CD4-positive, alpha-beta T cell treated with Interleukin-12 subunit alpha and Interleukin-12 subunit beta, for 1 hour (primary cell): Measurements from ENCODE around the gene SND1.

ENCODE experiments used
- DNase-seq: peaks from one replicate; pipeline ENCODE4 v3.0.0-alpha.2; 2020

The SND1 gene

DNA sequence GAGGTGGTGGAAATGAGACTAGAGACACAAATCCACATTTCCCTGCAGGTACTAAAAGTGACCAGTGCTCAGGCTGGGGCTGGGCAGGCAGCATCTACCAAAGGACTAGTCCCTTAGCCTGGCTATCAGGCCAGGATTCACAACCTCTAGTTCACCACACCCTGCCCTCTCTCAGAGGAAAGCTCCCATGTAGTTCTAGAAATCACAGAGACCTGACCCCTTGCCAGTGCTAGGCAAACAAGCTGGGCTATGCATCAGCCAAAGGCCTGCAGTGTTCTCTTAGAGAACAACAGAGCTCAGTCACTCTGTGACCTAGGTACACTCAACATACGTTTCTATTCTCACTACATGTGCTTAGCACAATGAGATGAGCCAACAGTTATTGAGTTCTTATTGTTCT lies 405.9 kb downstream of the SND1 start:
- no peak for DNase-seq

DNA sequence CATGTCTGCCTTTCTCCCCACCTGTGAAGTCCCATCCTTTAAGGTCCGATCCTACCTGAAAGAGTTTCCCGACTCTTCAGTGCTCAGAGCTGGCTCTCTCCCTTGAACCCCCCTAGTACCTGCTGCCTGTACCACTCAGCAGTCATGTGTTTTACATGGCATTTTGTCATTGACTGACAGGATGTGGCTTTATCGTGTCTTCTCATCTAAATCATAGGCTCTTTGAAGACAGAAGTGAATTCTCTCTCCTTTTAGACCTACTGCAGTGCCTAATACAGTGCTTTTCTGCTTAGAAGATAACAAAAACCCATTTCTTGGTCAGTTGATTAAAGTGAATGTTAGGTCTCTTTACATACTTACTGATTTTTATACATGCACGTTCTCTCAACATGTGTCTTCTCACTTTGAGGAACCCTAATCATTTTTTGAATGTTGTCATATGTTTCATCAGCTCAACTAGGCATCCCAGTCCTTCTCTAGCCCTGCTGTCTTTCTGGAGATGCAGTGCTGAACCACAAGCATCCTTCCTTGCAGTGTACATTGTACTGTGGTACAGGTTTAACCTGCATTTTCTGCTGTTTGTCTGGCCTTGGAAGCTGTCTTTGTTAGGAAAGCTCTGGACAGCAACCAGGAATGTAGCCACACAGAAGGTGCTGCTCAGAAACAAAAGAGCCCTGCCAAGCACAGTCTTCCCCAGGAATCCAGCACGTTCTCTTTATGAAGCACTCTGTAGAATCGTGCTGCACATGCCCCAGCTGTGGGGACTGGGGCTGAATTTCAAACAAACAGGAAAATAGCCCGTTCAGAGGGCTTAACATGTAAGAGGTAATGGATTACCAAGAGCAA lies 407.4 kb downstream of the SND1 start:
- DNase-seq, result peak; percentile 31

DNA sequence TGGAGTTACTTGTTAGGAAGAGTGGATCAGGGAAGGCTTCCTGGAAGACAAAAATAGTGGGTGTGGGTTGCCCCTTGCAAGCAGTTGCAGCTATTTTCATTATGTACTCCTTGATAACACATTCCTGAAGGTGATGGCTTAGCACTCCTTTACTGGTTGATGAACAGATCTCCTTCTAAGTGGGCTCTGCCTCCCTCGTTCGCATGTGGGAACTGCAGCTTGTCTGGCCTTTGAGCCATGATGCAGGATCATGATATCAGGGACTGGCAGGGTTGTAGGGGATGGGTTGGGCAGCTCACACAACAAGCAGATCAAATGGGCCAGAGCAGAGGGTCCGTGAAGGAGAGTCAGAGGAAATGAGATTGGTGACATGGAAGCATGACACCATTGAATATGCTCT lies 408.0 kb downstream of the SND1 start:
- DNase-seq, result no peak

DNA sequence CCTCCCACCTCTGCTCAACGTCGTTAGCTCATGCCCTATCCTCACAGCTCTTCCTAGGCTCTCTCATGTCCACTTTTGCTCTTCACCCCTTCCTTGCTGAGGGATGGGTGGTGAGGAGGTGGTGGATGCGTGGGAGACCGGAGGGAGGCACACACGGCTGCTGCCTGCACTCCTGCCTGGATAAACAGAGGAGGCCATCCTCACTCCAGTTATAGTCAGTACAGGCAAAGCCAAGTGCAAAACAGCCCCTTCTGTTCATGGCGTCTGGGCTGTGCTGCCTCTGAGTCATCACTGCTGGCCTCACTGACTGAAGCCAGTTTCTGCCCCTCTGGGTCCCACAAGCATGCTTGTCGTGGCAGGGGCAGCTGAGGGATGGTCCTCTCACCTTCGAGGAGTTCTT lies 411.1 kb downstream of the SND1 start:
- no peak for DNase-seq

DNA sequence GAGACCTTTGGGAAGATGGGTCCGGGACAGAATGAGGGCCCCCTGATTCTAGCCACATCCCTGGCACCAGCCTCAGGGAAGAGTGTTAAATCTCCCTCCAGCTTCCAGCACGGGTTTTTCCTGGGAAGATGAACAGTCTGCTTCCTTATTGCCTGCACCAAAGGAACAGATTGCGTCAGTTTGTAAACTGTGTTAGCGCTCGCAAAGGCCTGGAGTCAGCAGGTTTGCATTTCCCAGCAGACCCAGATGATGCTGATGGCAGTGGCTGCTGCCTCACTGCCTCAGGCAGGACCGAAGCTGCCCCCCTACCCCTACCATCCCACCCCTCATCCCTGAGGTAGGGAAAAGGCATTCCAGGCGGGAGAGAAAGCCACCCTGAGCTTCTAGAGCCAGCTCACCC lies 413.9 kb downstream of the SND1 start:
- no peak for DNase-seq

DNA sequence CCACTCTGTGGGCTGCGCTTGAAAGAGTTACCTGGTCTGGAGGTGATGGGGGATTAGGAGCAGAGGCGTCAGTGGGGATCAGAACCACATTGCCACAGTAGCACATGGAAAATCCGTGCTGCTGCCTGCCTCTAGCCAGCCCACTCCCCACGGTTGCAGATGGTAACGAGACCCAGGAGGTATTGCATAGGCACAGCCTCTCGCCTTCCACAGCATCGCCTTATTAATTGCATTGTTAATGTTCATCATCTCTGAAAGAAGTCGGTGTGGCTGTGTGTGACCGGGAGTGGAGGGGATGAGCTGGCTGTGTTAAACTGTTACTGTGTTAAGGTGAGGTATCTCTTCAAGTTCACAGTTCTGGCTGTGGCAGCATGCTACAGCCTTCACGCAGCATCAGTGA lies 414.4 kb downstream of the SND1 start:
- DNase-seq, result no peak

DNA sequence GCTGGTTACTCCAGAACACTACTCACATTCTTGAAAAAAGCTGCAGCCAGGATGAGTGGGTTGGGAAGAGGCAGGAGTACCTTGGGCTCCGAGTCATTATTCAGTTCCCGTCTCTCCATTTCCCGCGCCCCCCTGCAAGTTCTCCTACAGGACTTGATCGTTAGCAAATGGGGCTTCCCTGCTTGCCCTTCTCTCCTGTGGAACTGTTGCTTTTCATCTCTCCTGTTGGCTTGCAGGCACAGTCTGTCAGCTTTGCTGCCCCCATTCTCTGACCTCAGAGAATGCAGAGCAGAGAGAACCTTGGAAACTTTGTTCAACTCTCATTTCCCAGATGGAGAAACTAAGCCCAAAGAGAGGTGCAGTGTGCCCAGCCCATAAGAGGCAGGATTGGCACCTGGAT lies 414.9 kb downstream of the SND1 start:
- DNase-seq, result no peak

DNA sequence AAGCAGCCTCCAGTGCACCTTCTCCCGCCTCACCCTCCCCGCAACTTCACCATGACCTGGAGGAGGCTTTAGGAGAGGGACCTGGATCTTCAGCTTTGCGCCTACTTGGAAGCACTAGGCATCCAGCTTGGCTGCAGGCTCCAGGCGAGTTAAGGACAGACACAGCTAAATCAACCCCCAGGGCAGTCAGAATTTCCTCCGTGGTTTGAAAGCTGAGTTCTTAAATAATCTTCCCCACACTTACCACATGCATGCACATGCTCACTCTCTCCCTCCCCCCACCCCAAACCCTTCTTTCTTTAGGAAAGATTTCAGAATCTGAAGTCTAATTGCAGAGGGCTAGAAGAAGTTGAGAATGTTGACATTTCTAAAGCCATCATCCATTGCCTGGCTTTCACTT lies 416.0 kb downstream of the SND1 start:
- DNase-seq, result no peak

DNA sequence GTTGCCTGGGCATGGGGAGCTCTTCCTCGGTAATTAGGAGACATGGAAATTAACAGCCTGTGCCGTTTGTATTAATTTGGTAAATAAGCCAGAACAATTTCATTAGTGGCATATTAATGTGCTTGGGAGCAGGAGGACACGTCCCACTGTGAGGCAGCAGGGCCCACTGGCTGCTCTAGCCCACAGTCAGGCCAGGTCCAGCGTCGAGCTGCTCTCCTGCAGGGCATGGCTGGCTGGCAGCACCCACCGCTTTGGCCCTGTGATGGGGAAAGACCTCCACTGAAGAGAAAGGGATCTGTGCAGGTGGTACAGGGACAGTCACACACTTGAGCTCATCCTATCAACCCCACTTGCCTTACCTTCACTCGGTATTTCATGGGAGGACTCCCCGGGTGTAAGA lies 416.8 kb downstream of the SND1 start:
- no peak for DNase-seq

DNA sequence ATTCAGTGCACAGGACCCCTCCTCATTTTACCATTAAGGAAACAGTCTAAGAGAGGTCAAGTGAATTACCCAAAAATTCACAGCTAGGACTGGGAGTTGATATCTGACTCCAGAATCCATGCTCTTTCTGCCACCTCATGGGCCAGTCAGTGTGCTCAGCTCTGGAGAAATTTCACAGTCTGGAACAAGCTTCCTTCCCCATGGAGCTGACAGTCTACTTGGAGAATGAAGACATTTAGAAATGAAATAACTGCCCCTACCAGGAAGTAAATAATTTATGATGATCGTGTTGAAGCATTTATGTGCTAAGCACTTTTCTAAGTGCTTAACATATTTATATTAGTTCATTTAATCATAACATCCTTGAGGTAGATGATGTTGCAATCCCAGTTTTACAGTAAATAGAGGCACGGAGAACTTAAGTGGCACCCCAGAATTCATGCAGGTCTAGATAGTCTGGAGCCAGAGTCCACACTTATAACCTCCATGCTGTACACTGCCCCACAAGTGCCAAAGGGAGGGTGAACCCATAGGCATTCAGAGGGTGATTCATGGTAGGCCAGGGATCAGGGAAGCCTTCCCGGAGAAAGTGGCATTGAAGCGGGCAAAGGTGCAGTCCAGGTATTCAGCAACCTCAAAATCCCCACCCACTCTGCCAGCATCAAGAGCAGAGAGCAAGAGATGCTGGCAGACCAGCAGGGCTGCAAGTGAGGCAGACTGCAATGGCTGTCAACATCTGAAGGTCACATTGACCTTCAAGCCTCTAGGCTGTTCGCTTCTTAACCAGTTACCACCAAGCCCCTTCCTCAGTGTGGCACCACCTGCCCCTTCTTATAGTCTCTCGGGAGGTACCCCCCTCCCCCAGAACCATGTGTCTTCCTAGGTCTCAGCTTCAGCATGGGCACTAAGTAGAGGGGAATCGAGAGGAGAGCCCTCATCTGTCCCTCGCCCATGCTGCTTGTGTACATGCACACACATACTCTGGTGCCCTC lies 417.7 kb downstream of the SND1 start:
- no peak for DNase-seq

DNA sequence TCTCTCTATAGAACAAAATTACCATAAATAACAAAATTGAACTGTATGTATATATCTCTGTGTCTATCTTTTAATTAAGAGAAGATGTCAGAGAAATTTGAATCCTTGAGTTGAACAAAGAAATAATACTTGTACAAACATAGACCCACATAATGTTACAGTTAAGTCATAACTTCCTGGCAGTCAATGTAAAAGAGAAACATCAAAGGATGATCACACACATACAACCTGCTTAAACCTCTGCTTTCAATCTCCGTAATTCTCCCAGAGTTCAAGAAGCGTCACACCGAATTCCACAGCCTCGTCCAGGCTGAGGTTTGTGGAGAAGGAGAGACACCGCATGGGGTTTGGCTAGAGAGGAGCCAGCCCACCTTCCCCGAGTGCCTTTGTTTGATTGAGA lies 419.4 kb downstream of the SND1 start:
- DNase-seq, result no peak

DNA sequence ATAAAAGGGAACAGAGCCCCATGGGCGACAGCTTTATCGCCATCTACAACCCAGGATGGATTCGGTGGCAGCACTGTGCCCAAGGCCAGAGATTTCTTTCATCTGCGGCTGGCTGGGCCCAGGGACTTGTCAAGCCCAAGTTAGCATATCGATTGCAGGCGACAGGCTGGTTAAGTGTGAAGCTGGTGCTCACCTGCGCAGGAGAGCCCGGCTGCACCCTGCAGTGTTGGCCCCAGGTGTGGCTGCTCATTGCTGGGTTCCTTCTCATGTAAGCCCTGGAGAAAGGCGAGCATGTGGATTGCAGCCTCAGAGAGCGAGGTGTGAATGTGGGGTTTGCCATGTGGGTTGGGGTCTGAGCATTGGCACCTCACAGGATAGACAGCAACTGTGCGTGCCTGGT lies 419.8 kb downstream of the SND1 start:
- DNase-seq, result no peak

DNA sequence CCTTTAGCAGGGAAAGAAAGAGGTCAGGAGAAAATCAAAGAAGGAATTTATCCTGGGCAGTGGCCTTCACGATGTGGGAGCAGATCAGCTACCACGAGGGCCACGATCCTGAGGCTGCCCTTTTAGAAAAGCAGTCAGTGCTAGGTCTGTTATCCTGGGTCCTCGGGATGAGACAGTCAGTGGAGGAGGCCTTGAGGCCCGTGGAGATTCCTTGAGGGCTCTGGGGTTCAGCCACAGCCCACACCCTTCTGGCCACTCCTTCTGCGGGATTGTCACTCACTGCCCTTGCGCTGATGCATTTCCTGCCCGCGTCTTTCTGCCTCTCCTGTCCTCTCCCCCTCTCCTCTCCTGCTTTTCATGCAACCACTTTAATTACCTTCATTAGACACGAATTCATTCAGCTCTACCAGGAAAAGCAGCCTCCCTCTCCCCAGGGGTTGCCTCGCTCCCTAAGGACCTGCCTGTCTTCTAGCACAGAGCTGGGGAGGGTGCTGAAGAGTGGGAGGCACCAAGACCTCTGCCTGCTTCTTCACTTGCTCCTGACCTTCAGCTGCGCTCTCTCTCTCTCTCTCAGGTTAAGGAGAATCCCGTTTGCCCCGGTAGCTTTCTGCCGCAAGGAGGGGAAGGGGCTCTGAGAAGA lies 421.8 kb downstream of the SND1 start:
- no peak for DNase-seq

DNA sequence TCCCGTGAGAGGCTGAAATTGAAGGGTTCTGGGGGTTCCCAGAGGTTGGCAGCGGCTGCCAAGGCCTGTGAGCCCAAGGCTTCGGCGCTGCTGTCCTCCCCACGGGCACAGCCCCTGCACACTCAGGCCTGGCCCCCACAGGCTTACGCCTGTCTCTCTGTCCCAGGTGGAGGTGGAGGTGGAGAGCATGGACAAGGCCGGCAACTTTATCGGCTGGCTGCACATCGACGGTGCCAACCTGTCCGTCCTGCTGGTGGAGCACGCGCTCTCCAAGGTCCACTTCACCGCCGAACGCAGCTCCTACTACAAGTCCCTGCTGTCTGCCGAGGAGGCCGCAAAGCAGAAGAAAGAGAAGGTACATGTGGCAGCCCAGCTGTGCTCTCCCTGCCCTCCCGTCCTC lies 422.3 kb downstream of the SND1 start:
- DNase-seq, result no peak

DNA sequence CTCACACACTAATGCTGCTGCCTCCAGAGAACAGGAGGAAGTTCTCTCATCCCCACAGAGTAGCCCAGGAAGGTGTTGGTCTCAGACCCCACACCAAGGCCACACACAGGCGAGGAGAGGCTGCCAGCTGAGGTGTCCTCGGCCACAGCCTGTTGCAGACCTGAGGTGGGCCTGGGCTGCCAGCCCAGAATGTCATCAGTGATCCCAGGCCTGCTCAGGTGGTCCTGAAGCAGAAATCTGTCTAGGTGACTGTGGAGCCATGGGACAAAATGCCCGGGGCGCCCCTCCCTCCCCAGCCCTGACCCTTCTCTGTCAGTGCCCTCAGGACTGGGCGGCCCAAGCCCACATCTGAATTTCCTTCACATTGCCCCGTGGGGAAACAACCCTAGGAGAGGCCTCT lies 422.7 kb downstream of the SND1 start:
- no peak for DNase-seq

DNA sequence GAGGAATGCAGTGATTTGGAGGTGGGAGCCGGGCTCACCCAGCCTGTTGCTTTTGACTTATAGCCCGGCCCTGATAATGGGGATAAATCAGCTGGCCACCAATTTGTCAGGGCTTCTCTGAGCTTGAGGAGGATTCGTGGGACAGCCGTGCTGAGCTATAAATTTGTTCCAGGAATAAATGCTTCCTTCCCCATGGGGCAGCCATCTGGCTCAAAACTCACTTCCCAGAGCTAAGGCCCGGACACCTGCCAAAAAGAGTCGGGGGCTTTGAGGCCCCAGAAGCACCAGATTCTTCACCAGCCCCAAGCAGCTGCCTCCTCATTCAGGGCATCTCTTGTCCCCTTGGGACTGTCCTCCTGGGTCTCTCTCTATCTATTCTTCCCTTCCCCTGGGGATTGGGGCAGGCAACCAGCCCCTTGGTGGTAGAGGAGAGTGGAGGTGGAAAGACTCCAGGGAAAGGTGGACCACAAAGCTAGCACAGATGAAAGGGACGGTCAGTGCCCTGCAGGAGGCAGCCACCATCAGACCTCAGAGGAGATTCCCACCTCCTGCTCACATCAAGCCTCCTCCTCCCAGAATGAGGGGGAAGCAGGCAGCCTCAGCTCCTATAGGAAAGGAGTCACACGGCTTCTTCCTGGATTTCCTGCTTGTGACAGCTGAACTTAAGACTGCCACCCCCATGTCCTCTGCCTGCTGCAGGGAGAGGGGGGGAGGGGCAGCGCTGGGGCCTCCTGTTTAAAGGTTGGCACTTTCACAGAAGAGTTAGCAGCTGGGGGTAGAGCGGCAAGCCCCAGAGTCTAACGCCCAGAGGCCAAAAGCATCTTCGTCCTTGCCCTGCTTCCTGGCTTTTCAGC lies 423.5 kb downstream of the SND1 start:
- DNase-seq, result no peak

DNA sequence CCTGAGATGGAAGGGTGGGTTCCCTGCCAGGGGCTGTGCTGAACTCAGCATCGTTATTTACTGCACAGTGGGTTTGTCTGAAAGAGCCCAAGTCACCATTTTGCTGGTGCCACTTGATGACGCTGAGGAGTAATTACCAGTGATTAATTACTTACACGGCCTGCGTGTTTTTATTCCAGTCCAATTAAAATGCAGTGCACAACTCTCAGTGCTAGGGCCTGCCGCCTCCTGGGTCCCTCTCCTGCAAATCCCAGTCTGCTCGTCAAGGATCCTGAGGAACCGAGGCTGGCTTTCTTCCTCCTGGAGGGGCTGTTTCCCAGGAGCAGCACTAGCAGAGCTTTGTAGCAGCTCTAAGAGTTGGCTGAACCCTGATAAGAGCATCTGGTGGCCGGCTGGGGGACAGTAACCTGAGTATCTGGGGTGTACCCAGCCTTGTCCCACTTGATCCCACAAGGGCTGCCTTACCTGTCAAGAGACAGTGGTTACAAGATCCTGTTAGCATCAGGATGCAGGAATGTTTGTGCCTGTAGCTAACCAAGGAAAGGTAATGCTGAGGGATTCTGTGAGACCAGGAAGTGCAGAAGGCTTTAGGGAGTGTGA lies 424.3 kb downstream of the SND1 start:
- no peak for DNase-seq

DNA sequence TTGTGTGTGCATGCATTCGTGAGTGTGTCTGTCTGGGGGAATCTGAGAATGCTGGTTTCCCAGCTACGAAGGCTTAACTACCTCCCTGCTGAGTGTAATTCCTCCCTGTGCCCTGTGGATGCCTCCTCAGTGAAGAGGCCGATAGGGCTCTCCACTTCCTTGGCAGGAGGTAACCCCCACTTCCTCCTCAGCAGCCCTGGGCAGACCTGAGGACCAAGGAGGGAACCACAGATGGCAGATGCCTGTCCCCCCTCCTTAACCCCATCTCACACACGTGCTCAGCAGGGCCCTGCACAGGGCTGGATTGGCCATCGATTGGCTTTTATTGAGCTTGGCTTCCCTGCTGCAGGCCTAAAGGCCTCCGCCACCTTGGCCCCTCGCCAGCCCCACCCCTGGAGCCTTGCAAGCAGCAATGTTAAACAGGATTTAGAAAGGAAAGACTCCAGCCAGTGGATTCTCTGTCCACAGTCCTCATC lies 424.8 kb downstream of the SND1 start:
- no peak for DNase-seq

DNA sequence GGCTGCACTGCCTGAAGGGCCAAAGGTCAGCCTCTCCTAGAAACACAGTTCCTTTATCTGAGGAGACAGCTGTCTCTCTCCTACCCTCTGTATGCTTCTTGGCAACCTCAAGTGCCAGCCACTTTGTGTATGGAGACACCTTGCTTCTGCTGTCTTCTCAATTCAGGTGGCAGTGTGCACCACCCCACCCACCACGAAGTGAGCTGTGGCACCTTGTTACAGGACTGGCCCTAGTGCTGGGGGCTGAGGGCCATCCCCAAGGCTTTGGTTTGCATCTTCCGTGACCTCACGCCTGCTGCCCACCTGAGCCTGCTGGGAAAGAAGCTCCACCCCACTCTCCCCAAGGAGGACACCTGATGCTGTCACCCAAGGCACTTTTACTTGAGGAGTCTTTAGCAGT lies 426.3 kb downstream of the SND1 start:
- DNase-seq, result no peak

DNA sequence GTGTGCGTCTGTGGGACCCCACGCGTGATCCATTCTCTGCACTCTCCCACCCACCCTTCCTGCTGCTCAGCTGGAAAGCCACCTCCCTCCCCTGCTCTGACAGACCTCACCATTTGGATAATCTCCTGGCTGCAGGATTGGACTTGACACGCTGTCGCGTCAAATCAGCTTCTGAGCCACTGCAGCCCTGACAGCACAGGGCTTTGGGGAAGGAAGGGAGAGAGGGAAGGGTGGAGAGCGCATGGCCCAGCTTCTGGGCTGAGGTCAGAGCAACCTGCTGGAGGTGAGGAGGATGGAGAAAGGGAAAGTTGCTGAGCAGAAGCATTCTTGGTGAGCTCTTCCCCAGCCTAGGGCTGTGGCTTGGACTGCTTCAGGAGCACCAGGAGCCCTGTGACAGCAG lies 428.2 kb downstream of the SND1 start:
- no peak for DNase-seq

DNA sequence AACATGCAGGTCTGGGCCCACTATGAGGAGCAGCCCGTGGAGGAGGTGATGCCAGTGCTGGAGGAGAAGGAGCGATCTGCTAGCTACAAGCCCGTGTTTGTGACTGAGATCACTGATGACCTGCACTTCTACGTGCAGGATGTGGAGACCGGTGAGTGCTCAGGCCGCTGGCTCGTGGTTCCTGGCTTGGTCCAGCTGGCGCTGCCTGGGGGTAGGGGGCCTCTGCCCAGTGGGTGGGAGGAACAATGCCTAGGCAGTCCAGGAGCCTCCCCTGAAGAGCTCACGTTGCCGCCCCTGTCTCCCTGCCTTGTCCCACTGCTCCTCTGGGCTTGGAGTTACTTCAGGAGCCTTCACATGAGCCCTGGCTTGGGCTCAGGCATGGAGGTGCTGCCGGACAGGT lies 429.4 kb downstream of the SND1 start:
- no peak for DNase-seq

DNA sequence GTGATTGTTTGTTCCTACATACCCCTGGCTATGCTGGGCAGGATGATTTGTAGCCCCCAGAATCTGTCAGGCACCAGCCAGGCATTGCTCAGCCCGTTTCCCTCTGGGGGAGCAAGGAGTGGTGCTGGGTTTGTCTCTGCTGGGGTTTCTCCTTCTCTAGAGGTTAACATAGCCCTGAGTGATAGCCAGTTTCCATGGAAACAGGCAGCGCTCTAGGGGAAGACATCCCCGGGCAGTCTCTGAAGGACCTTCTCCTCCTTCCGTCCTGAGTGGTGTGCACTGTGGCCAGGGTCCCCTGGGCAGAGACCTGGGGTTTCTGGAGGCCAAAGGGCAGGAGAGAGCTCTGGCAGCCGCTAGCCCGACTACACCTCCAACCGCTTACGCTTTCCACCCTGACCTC lies 429.8 kb downstream of the SND1 start:
- DNase-seq, result no peak
